Subcutaneous abdominal adipose tissue (tissue), 5 donors: ENCODE results near the gene LPCAT2.

ENCODE experiments used
- H3K27ac ChIP-seq: one replicate; pipeline ENCODE4 v1.7.0; 2013; ENCODE audit warnings: low read depth, mild to moderate bottlenecking, inconsistent platforms, low read length, moderate library complexity
- H3K27me3 ChIP-seq, 5 donors: one replicate each; pipeline ENCODE4 v1.7.0; 2013; ENCODE audit warnings: low read length in 5 of 5, inconsistent platforms in 1 of 5; ENCODE audit not compliant: control insufficient read depth in 5 of 5, insufficient read depth in 4 of 5
- H3K36me3 ChIP-seq, 5 donors: one replicate each; pipeline ENCODE4 v1.7.0; 2013; ENCODE audit warnings: low read length in 5 of 5; ENCODE audit not compliant: control insufficient read depth in 5 of 5, insufficient read depth in 5 of 5
- H3K4me1 ChIP-seq, 5 donors: one replicate each; pipeline ENCODE4 v1.7.0; 2013; ENCODE audit warnings: low read length in 5 of 5, mild to moderate bottlenecking in 3 of 5, moderate library complexity in 1 of 5; ENCODE audit not compliant: control insufficient read depth in 5 of 5, insufficient read depth in 5 of 5
- H3K4me3 ChIP-seq, 5 donors: one replicate each; pipeline ENCODE4 v1.7.0; 2013; ENCODE audit warnings: low read length in 5 of 5, low read depth in 1 of 5
- H3K9ac ChIP-seq, 5 donors: one replicate each; pipeline ENCODE4 v1.7.0; 2013; ENCODE audit warnings: low read length in 5 of 5, mild to moderate bottlenecking in 4 of 5, moderate library complexity in 3 of 5
- H3K9me3 ChIP-seq, 5 donors: one replicate each; pipeline ENCODE4 v1.7.0; 2013; ENCODE audit warnings: low read length in 5 of 5; ENCODE audit not compliant: control insufficient read depth in 5 of 5
- donor health status: healthy.
- donor health status: healthy.
- donor health status: healthy.
- donor health status: healthy.
- donor health status: healthy.

LPCAT2 gene

DNA sequence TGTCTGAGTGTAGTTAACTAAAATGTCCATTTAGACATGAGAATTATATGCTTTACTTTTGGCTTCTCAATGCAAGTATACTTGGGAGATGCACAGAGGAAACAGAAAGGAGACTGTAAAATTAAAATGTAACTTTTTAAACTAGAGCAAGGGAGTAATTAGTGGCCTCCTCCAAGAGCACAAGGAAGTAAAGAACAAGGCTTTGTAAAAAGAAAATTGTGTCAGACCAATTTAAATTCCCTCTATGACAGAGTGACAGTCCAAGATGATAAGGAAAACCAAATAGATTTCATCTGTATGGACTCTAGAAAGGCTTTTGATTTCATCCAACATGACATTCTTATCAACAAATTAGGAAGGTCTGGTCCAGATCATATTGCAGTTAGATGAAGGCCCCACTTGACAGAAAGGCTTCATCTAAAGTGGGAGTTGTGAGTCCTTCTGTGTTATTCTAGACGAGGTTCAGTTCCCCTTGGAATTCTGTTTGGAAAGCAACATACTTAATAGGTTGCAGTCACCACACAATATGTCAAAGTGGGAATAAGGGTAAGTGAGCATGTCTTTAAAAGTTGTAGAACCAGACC lies 51.2 kb downstream of the LPCAT2 start:
- Histone ChIP-seq H3K4me1 (peaks cover 0 to 8% (median 3%) of the 10 kb centered on the region in 5 donors), H3K27me3 (no peaks in the 10 kb centered on the region), H3K27ac (no peak overlapping the region)

DNA sequence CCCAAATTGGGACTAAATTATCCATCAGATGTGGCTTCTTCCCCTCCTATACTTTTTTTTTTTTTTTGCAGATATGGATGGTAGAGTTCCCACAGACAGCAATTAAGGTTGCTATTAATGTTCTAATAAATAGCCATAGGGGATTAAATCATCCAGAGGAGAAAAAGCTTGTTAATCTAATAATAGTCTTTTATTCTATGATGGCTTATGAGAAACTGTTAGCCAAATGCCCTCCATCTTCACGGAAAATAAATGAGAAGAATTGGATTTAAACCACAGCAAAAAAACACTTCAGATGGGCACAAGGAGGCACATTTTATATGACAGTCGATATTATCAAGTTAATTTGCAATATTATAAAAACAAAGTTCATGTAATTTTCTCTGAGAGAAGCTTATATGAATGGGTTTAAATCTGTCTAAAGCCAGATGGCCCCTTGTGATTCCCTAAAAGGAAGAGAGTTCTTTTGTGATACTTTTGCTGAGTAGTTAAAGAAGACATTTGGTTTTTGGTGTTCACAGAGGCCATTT lies 52.5 kb downstream of the LPCAT2 start:
- H3K4me3 ChIP-seq, result no peak overlapping the region
- peaks cover 0 to 5% (median 0%) of the 10 kb centered on the region in 5 donors for H3K36me3 ChIP-seq
- no peak overlapping the region for H3K9ac ChIP-seq
- no peak overlapping the region for H3K27ac ChIP-seq
- no peaks in the 10 kb centered on the region for H3K27me3 ChIP-seq
- H3K4me1 ChIP-seq, result peaks cover 0 to 8% (median 3%) of the 10 kb centered on the region in 5 donors
- no peaks in the 10 kb centered on the region for H3K9me3 ChIP-seq

More for the DNA sequence above, 51.2 kb downstream of the LPCAT2 start:
- Histone ChIP-seq H3K36me3 (peaks cover 0 to 5% (median 0%) of the 10 kb centered on the region in 5 donors), H3K9ac (no peak overlapping the region), H3K9me3 (no peaks in the 10 kb centered on the region), H3K4me3 (no peak overlapping the region)

- no peak overlapping the region for H3K9ac ChIP-seq
- no peaks in the 10 kb centered on the region for H3K27me3 ChIP-seq
- H3K9me3 ChIP-seq, result no peaks in the 10 kb centered on the region
- H3K36me3 ChIP-seq, result no peaks in the 10 kb centered on the region
- H3K27ac ChIP-seq, result no peak overlapping the region
- H3K4me3 ChIP-seq, result no peak overlapping the region
- peaks cover 2 to 17% (median 11%) of the 10 kb centered on the region in 5 donors for H3K4me1 ChIP-seq
These were observed 54.1 kb downstream of the LPCAT2 start for GRCh38 chr16:55562936-55563335.

DNA sequence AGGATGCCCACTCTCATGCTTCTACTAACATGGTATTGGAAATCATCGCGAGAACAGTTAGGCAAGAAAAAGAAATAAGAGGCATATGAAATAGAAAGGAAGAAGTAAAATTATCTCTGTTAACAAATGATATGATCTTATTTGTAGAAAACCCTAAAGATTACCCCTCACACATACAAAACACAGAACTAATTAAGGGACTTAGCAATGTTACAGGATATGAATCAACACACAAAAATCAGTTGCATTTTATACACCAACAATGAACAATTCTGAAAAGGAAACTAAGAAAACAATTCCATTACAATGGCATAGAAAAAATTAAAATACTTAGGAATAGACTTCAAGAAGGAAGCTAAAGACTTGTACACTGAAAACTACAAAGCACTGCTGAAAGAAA lies 54.9 kb downstream of the LPCAT2 start:
- Histone ChIP-seq H3K4me1 (peaks cover 4 to 23% (median 16%) of the 10 kb centered on the region in 5 donors), H3K9me3 (no peaks in the 10 kb centered on the region), H3K9ac (no peak overlapping the region), H3K27ac (no peak overlapping the region), H3K27me3 (no peaks in the 10 kb centered on the region), H3K36me3 (no peaks in the 10 kb centered on the region), H3K4me3 (no peak overlapping the region)

GRCh38 chr16:55565086-55565485 lies 56.2 kb downstream of the LPCAT2 start:
- H3K9ac ChIP-seq, result no peak overlapping the region
- H3K9me3 ChIP-seq, result no peaks in the 10 kb centered on the region
- no peak overlapping the region for H3K27ac ChIP-seq
- peaks cover 4 to 22% (median 22%) of the 10 kb centered on the region in 5 donors for H3K4me1 ChIP-seq
- no peaks in the 10 kb centered on the region for H3K27me3 ChIP-seq
- no peaks in the 10 kb centered on the region for H3K36me3 ChIP-seq
- H3K4me3 ChIP-seq, result no peak overlapping the region

DNA sequence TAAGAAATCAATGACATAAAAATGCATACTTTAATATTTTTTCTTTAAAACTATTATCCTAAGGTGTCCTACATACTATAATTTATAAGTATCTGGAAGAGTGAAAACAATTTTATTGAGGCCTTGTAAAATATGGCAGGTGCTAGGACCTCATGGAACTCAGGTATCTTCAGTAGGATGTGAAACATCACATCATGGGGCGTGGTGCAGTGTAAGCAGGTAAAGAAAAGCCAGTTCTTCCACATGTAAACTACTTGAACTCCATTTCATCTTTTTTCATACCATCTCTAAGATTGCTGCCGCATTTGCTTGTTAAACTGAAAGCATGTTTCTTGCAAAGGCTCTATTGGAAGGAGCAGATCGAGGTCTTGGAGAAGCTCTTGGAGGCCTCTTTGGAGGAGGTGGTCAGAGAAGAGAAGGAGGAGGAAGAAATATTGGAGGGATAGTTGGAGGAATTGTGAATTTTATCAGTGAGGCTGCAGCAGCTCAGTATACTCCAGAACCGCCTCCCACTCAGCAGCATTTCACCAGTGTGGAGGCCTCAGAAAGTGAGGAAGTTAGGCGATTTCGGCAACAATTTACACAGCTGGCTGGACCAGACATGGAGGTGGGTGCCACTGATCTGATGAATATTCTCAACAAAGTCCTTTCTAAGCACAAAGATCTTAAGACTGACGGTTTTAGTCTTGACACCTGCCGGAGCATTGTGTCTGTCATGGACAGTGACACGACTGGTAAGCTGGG lies 57.7 kb downstream of the LPCAT2 start, which contains the start of gene CAPNS2:
TSS of gene CAPNS2 (plus strand) at position 253 of the 744 bp plus-strand sequence. CDS start at position 326, 73 bp downstream.
- no peaks in the 10 kb centered on the region for H3K9me3 ChIP-seq
- peaks cover 4 to 22% (median 22%) of the 10 kb centered on the region in 5 donors for H3K4me1 ChIP-seq
- no peak within 1 kb of the TSS for H3K27ac ChIP-seq
- no peaks in the 10 kb centered on the region for H3K27me3 ChIP-seq
- H3K36me3 ChIP-seq, result no peaks in the 10 kb centered on the region
- H3K4me3 ChIP-seq, result no peak within 1 kb of the TSS
- H3K9ac ChIP-seq, result no peak within 1 kb of the TSS

- Histone ChIP-seq H3K36me3 (no peaks in the 10 kb centered on the region), H3K27me3 (no peaks in the 10 kb centered on the region), H3K9ac (no peak overlapping the region), H3K4me1 (peaks cover 4 to 22% (median 22%) of the 10 kb centered on the region in 5 donors), H3K27ac (no peak overlapping the region), H3K9me3 (no peaks in the 10 kb centered on the region), H3K4me3 (no peak overlapping the region)
These were observed 58.5 kb downstream of the LPCAT2 start for GRCh38 chr16:55567382-55567781.

DNA sequence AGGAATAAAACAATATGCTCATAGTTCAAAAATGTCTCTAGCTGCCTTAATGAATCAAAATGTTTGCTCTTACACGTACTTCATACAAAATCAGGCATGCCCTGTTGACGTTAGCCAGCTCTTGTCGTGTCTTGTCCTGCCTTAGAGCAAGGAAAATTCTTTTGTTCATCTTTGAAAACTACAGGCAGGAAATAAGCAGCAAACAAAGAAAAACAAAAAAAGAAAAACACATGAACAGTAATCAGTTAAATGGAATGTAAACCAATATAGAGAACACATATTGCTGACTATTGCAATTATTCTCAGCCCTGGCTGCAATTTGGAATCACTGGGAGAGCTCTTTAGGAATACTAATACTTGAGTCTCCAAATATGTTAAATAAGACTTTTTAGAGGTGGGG lies 59.3 kb downstream of the LPCAT2 start:
- H3K4me3 ChIP-seq, result no peak overlapping the region
- no peaks in the 10 kb centered on the region for H3K9me3 ChIP-seq
- no peaks in the 10 kb centered on the region for H3K36me3 ChIP-seq
- H3K9ac ChIP-seq, result no peak overlapping the region
- no peak overlapping the region for H3K27ac ChIP-seq
- H3K27me3 ChIP-seq, result no peaks in the 10 kb centered on the region
- peaks cover 4 to 26% (median 22%) of the 10 kb centered on the region in 5 donors for H3K4me1 ChIP-seq

DNA sequence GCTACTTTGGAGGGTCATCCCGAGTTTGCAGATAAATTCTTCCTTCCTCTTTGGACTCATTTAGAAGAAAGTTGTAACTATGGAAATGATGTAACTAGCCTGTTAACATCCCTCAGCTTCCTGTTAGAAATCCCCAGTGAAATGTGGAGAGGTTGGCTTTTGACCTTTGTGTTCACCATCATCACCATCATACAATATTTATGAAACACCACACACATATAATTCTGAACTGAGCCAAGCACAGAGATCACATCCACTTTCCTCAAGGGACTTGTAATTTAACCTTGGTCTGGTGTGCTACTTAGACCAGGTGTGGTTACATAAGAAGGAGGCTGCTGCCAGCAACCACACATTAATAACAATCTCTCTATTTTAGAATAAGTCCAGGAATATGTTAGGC lies 60.2 kb downstream of the LPCAT2 start:
- H3K9ac ChIP-seq, result no peak overlapping the region
- H3K4me1 ChIP-seq, result peaks cover 4 to 28% (median 22%) of the 10 kb centered on the region in 5 donors
- H3K36me3 ChIP-seq, result no peaks in the 10 kb centered on the region
- no peaks in the 10 kb centered on the region for H3K9me3 ChIP-seq
- H3K27me3 ChIP-seq, result no peaks in the 10 kb centered on the region
- H3K27ac ChIP-seq, result no peak overlapping the region
- no peak overlapping the region for H3K4me3 ChIP-seq

DNA sequence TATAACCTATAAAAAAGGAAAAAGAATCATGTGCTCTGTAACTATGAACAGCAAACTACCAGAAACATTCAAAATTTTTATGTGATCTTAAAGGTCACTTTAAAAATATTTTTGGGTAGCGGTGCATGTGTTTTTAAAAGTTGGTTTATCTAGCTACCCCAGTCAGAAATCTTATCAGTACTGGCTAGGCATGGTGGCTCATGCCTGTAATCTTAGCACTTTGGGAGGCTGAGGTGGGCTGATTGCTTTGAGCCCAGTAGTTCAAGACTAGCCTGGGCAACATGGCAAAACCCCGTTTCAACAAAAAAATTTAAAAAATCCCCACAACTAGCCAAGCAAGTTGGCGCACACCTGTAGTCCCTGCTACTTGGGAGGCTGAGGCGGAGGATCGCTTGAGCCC lies 61.3 kb downstream of the LPCAT2 start:
- Histone ChIP-seq H3K36me3 (no peaks in the 10 kb centered on the region), H3K9me3 (no peaks in the 10 kb centered on the region), H3K27me3 (no peaks in the 10 kb centered on the region), H3K27ac (no peak overlapping the region), H3K9ac (no peak overlapping the region), H3K4me1 (peaks cover 4 to 30% (median 22%) of the 10 kb centered on the region in 5 donors), H3K4me3 (no peak overlapping the region)
